ENCODE data around the gene AARS2.
"Not testable (repeated sequence)": the region's sequence is repeated elsewhere in the genome, so short reads cannot be mapped to it uniquely, and the experiment has no call there.

The AARS2 gene

GRCh38 chr6:44349904-44350649, 36.9 kb upstream of the AARS2 start:
- no peak for DNase-seq (ENCODE audit: low spot score)
- Histone ChIP-seq H3K14ac (ENCODE audit: low read length) (no peak overlapping the region), H3K4me2 (ENCODE audit: insufficient read depth, low read length, poor library complexity, severe bottlenecking) (no peak overlapping the region), H3K4me3 (ENCODE audit: low read length in 2 of 2) (peak overlapping the region in 1 of 2 donors; percentile 51), H2AK5ac (ENCODE audit: low read depth, low read length) (no peak overlapping the region), H3K4ac (ENCODE audit: low read length) (no peak overlapping the region), H3K4me1 (ENCODE audit: control insufficient read depth in 2 of 2, insufficient read depth in 1 of 2, low read depth in 1 of 2, low read length in 2 of 2) (no peaks in the 10 kb centered on the region), H3K36me3 (replicated peaks in 1 of 2; ENCODE audit: control insufficient read depth in 2 of 2, insufficient read depth in 2 of 2, low read length in 2 of 2) (no peaks in the 10 kb centered on the region), H2BK5ac (ENCODE audit: low read length) (no peak overlapping the region), H3K79me1 (ENCODE audit: low read depth, low read length) (no peaks in the 10 kb centered on the region), H3K23ac (ENCODE audit: low read depth, low read length, poor library complexity) (no peak overlapping the region), H2BK120ac (ENCODE audit: low read depth, low read length) (no peak overlapping the region), H3K18ac (ENCODE audit: low read length) (no peak overlapping the region), H3K9me3 (replicated peaks in 1 of 2; ENCODE audit: control insufficient read depth in 2 of 2, insufficient read depth in 1 of 2, low read depth in 1 of 2, low read length in 2 of 2) (no peaks in the 10 kb centered on the region), H2BK12ac (ENCODE audit: low read length) (no peak overlapping the region), H2AFZ (ENCODE audit: low read length) (no peak overlapping the region), H3K27ac (replicated peaks; ENCODE audit: low read length) (no peak overlapping the region), H4K91ac (ENCODE audit: low read depth, low read length, poor library complexity) (no peak overlapping the region), H4K8ac (ENCODE audit: low read depth, low read length) (no peak overlapping the region), H3K27me3 (ENCODE audit: control insufficient read depth in 3 of 3, insufficient read depth in 3 of 3, low read depth in 1 of 3, low read length in 3 of 3) (peaks cover 0 to 6% (median under 1%) of the 10 kb centered on the region in 3 experiments), H2BK15ac (ENCODE audit: low read length) (no peak overlapping the region), H3K9ac (ENCODE audit: low read depth, low read length, poor library complexity) (no peak overlapping the region)
- WGBS, 2 donors (ENCODE audit: extremely low coverage in 2 of 2, insufficient read length in 2 of 2, insufficient replicate concordance in 1 of 2) = 100% methylated on average over 1 of the region's 6 CpGs; no CpG with 5 or more reads in 1 of the 2 donors

- not testable (repeated sequence) for H3K27ac ChIP-seq (replicated peaks; ENCODE audit: low read length); H3K36me3 ChIP-seq (replicated peaks in 1 of 2; ENCODE audit: control insufficient read depth in 2 of 2, insufficient read depth in 2 of 2, low read length in 2 of 2); H3K9ac ChIP-seq (ENCODE audit: low read depth, low read length, poor library complexity); H2AK5ac ChIP-seq (ENCODE audit: low read depth, low read length); H2AFZ ChIP-seq (ENCODE audit: low read length); H2BK5ac ChIP-seq (ENCODE audit: low read length); DNase-seq (ENCODE audit: low spot score); H2BK15ac ChIP-seq (ENCODE audit: low read length); H3K4me1 ChIP-seq (ENCODE audit: control insufficient read depth in 2 of 2, insufficient read depth in 1 of 2, low read depth in 1 of 2, low read length in 2 of 2); H3K14ac ChIP-seq (ENCODE audit: low read length); H2BK120ac ChIP-seq (ENCODE audit: low read depth, low read length); H3K9me3 ChIP-seq (replicated peaks in 1 of 2; ENCODE audit: control insufficient read depth in 2 of 2, insufficient read depth in 1 of 2, low read depth in 1 of 2, low read length in 2 of 2); H3K4me2 ChIP-seq (ENCODE audit: insufficient read depth, low read length, poor library complexity, severe bottlenecking); H3K18ac ChIP-seq (ENCODE audit: low read length); H3K23ac ChIP-seq (ENCODE audit: low read depth, low read length, poor library complexity); H2BK12ac ChIP-seq (ENCODE audit: low read length); H4K91ac ChIP-seq (ENCODE audit: low read depth, low read length, poor library complexity); H3K79me1 ChIP-seq (ENCODE audit: low read depth, low read length); H3K4ac ChIP-seq (ENCODE audit: low read length); H4K8ac ChIP-seq (ENCODE audit: low read depth, low read length); H3K4me3 ChIP-seq (ENCODE audit: low read length in 2 of 2)
- WGBS, 2 donors (ENCODE audit: extremely low coverage in 2 of 2, insufficient read length in 2 of 2, insufficient replicate concordance in 1 of 2) = no CpG with 5 or more reads among the region's 4 CpGs
- peaks cover 0 to 34% (median 6%) of the 10 kb centered on the region in 3 experiments for H3K27me3 ChIP-seq (ENCODE audit: control insufficient read depth in 3 of 3, insufficient read depth in 3 of 3, low read depth in 1 of 3, low read length in 3 of 3)
These were observed 33.7 kb upstream of the AARS2 start for GRCh38 chr6:44346818-44347217.

- Histone ChIP-seq H3K27me3 (ENCODE audit: control insufficient read depth in 3 of 3, insufficient read depth in 3 of 3, low read depth in 1 of 3, low read length in 3 of 3) (peaks cover 0 to 43% (median 8%) of the 10 kb centered on the region in 3 experiments), H2BK5ac (ENCODE audit: low read length) (peak within 1 kb of the TSS; percentile 87), H3K4me3 (ENCODE audit: low read length in 2 of 2) (peak within 1 kb of the TSS; percentile 12 to 24), H2AK5ac (ENCODE audit: low read depth, low read length) (peak within 1 kb of the TSS; percentile 57), H3K9me3 (replicated peaks in 1 of 2; ENCODE audit: control insufficient read depth in 2 of 2, insufficient read depth in 1 of 2, low read depth in 1 of 2, low read length in 2 of 2) (peaks cover 0 to 2% of the 10 kb centered on the region in 2 donors), H2BK120ac (ENCODE audit: low read depth, low read length) (peak within 1 kb of the TSS; percentile 68), H2BK12ac (ENCODE audit: low read length) (peak within 1 kb of the TSS; percentile 53), H2AFZ (ENCODE audit: low read length) (peak within 1 kb of the TSS; percentile 95), H4K91ac (ENCODE audit: low read depth, low read length, poor library complexity) (no peak within 1 kb of the TSS), H3K27ac (replicated peaks; ENCODE audit: low read length) (no peak within 1 kb of the TSS), H3K9ac (ENCODE audit: low read depth, low read length, poor library complexity) (no peak within 1 kb of the TSS), H3K4me1 (ENCODE audit: control insufficient read depth in 2 of 2, insufficient read depth in 1 of 2, low read depth in 1 of 2, low read length in 2 of 2) (peaks cover 0 to 24% of the 10 kb centered on the region in 2 donors), H3K4ac (ENCODE audit: low read length) (no peak within 1 kb of the TSS), H3K79me1 (ENCODE audit: low read depth, low read length) (no peaks in the 10 kb centered on the region), H3K23ac (ENCODE audit: low read depth, low read length, poor library complexity) (no peak within 1 kb of the TSS), H4K8ac (ENCODE audit: low read depth, low read length) (no peak within 1 kb of the TSS), H3K14ac (ENCODE audit: low read length) (peak within 1 kb of the TSS; percentile 60), H3K18ac (ENCODE audit: low read length) (peak within 1 kb of the TSS; percentile 84), H2BK15ac (ENCODE audit: low read length) (peak within 1 kb of the TSS; percentile 70), H3K36me3 (replicated peaks in 1 of 2; ENCODE audit: control insufficient read depth in 2 of 2, insufficient read depth in 2 of 2, low read length in 2 of 2) (no peaks in the 10 kb centered on the region), H3K4me2 (ENCODE audit: insufficient read depth, low read length, poor library complexity, severe bottlenecking) (peak within 1 kb of the TSS; percentile 31)
- WGBS, 2 donors (ENCODE audit: extremely low coverage in 2 of 2, insufficient read length in 2 of 2, insufficient replicate concordance in 1 of 2) = no CpG with 5 or more reads among the region's 31 CpGs
- peak; percentile 8 for DNase-seq (ENCODE audit: low spot score)
These were observed 29.3 kb upstream of the AARS2 start, which contains the start of gene SPATS1 for GRCh38 chr6:44342489-44342888. Gene SPATS1 (plus strand): TSS chr6:44342650. CDS start chr6:44343096, 446 bp downstream.

- H4K91ac ChIP-seq (ENCODE audit: low read depth, low read length, poor library complexity) = no peak overlapping the region
- H3K18ac ChIP-seq (ENCODE audit: low read length) = no peak overlapping the region
- no peak overlapping the region for H3K9ac ChIP-seq (ENCODE audit: low read depth, low read length, poor library complexity)
- H3K27ac ChIP-seq (replicated peaks; ENCODE audit: low read length) = no peak overlapping the region
- H3K27me3 ChIP-seq (ENCODE audit: control insufficient read depth in 3 of 3, insufficient read depth in 3 of 3, low read depth in 1 of 3, low read length in 3 of 3) = peaks cover 0 to 44% (median 8%) of the 10 kb centered on the region in 3 experiments
- no peaks in the 10 kb centered on the region for H3K36me3 ChIP-seq (replicated peaks in 1 of 2; ENCODE audit: control insufficient read depth in 2 of 2, insufficient read depth in 2 of 2, low read length in 2 of 2)
- no peak overlapping the region for H3K14ac ChIP-seq (ENCODE audit: low read length)
- no peak overlapping the region for H3K4me2 ChIP-seq (ENCODE audit: insufficient read depth, low read length, poor library complexity, severe bottlenecking)
- DNase-seq (ENCODE audit: low spot score) = no peak
- peaks cover 0 to 2% of the 10 kb centered on the region in 2 donors for H3K9me3 ChIP-seq (replicated peaks in 1 of 2; ENCODE audit: control insufficient read depth in 2 of 2, insufficient read depth in 1 of 2, low read depth in 1 of 2, low read length in 2 of 2)
- WGBS, 2 donors (ENCODE audit: extremely low coverage in 2 of 2, insufficient read length in 2 of 2, insufficient replicate concordance in 1 of 2) = no CpG with 5 or more reads among the region's 6 CpGs
- H2BK5ac ChIP-seq (ENCODE audit: low read length) = no peak overlapping the region
- H3K4me1 ChIP-seq (ENCODE audit: control insufficient read depth in 2 of 2, insufficient read depth in 1 of 2, low read depth in 1 of 2, low read length in 2 of 2) = peaks cover 0 to 25% of the 10 kb centered on the region in 2 donors
- H3K23ac ChIP-seq (ENCODE audit: low read depth, low read length, poor library complexity) = no peak overlapping the region
- no peak overlapping the region for H4K8ac ChIP-seq (ENCODE audit: low read depth, low read length)
- peak overlapping the region in 1 of 2 donors; percentile 24 for H3K4me3 ChIP-seq (ENCODE audit: low read length in 2 of 2)
- H3K4ac ChIP-seq (ENCODE audit: low read length) = no peak overlapping the region
- no peak overlapping the region for H2AK5ac ChIP-seq (ENCODE audit: low read depth, low read length)
- no peaks in the 10 kb centered on the region for H3K79me1 ChIP-seq (ENCODE audit: low read depth, low read length)
- H2BK12ac ChIP-seq (ENCODE audit: low read length) = no peak overlapping the region
- H2BK120ac ChIP-seq (ENCODE audit: low read depth, low read length) = peak overlapping the region; percentile 68
- peak overlapping the region; percentile 95 for H2AFZ ChIP-seq (ENCODE audit: low read length)
- H2BK15ac ChIP-seq (ENCODE audit: low read length) = no peak overlapping the region
These were observed 28.9 kb upstream of the AARS2 start for GRCh38 chr6:44342052-44342451.

Data from neuronal stem cell (in vitro differentiated cells).